Neuron (in vitro differentiated cells): ENCODE measurements around the gene PRUNE2.

ENCODE experiments used
- H2AFZ ChIP-seq: one replicate; pipeline ENCODE4 v1.6.1; 2013; ENCODE audit warnings: low read depth, mild to moderate bottlenecking, inconsistent platforms, low read length, moderate library complexity
- H3K27me3 ChIP-seq: one replicate; pipeline ENCODE4 v1.6.1; 2013; ENCODE audit warnings: low read length; ENCODE audit not compliant: insufficient read depth
- H3K36me3 ChIP-seq: one replicate; pipeline ENCODE4 v1.6.1; 2013; ENCODE audit warnings: low read length; ENCODE audit not compliant: insufficient read depth
- H3K4me1 ChIP-seq: one replicate; pipeline ENCODE4 v1.6.1; 2013; ENCODE audit warnings: low read length; ENCODE audit not compliant: insufficient read depth
- H3K4me3 ChIP-seq: 2 replicates; pipeline ENCODE4 v1.5.1; 2013; ENCODE audit warnings: mild to moderate bottlenecking, low read length, moderate library complexity
- H3K9me3 ChIP-seq: one replicate; pipeline ENCODE4 v1.6.1; 2013; ENCODE audit warnings: low read length

The PRUNE2 gene

DNA sequence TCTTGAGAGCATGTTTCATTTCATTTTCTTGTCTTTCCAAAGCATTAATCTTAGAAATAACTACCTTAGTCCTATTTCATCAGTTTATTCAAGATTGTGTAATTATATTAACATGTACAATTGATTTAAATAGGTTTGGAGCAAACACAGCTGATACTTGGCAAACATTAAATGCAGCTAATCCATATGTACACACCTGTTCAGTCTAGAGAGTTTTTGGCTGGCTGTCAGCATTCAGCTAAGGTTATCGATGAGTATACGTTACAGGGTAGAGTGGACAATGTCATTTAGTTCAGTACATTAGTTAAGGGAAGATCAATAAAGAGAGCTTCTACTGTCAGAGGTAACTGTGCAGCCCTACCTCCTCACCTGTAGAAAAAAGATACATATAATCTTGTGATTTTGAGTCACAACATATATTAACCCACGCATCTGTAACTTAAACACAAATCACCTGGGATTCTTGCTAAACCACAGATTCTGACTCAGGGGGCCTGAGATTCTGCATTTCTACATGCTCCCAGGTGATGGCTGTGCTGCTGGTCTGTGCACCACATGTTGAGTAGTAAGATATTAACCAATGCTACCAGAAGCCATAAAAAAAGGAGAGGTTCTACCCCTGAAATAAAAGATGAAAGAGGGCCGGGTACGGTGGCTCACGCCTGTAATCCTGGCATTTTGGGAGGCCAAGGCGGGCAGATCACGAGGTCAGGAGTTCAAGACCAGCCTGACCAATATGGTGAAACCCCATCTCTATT is 175.8 kb downstream of the PRUNE2 start:
- H3K9me3 ChIP-seq: no peaks in the 10 kb centered on the region
- no peaks in the 10 kb centered on the region for H3K27me3 ChIP-seq

DNA sequence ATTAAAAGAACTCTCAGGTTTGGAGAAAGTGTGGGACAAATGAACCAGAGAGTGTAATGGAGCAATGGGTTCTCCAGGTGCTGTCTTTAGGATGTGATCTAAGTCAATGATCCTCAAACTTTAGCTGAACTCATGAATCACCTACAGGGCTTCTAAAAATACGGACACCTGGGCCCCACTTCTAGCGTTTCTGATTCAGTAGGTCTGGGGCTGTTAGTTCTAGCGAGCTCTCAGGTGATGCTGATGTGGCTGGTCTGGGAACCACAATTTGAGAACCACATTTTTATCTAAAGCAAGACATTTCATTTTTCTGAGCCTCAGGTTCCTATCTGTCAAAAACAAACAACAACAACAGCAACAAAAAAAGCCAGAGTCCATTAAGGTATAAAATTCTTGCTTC is 176.8 kb downstream of the PRUNE2 start:
- H2AFZ ChIP-seq: no peak overlapping the region
- no peaks in the 10 kb centered on the region for H3K27me3 ChIP-seq
- H3K9me3 ChIP-seq: no peaks in the 10 kb centered on the region
- no peak overlapping the region for H3K4me3 ChIP-seq
- no peaks in the 10 kb centered on the region for H3K36me3 ChIP-seq
- H3K4me1 ChIP-seq: no peaks in the 10 kb centered on the region

More for the DNA sequence above, 175.8 kb downstream of the PRUNE2 start:
- H3K36me3 ChIP-seq: no peaks in the 10 kb centered on the region
- no peak overlapping the region for H2AFZ ChIP-seq
- no peak overlapping the region for H3K4me3 ChIP-seq
- H3K4me1 ChIP-seq: no peaks in the 10 kb centered on the region

GRCh38 chr9:76725885-76726284 is 180.0 kb downstream of the PRUNE2 start:
- Histone ChIP-seq H2AFZ (no peak overlapping the region), H3K4me3 (no peak overlapping the region), H3K9me3 (no peaks in the 10 kb centered on the region), H3K4me1 (no peaks in the 10 kb centered on the region), H3K36me3 (no peaks in the 10 kb centered on the region), H3K27me3 (no peaks in the 10 kb centered on the region)

DNA sequence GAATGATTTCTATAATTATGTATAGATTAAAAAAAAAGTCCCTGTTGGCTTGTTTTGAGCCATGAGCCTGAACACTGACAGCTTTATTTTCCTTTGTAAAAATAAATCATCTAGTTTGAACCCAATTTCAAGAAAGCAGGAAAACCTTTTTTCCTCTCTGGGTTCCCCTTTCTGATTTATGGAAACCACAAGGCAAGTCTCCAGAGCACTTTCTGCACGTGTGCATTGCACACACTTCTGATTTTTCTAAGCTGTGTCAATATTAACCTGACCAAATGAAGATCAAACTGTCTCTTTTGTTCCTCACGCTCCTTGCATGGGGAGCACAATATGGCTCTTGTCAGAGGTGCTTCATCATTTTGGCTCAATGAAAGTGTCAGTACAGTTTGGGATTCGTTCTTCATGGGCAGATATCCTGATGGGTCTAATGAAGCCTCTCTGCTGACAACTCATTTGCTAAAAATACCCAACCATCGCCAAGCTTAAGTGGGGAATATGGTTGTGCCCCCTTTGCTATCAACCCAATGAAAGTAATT is 180.8 kb downstream of the PRUNE2 start:
- Histone ChIP-seq H3K4me3 (no peak overlapping the region), H2AFZ (no peak overlapping the region), H3K36me3 (no peaks in the 10 kb centered on the region), H3K9me3 (no peaks in the 10 kb centered on the region), H3K4me1 (no peaks in the 10 kb centered on the region), H3K27me3 (no peaks in the 10 kb centered on the region)

GRCh38 chr9:76720245-76720644 is 185.7 kb downstream of the PRUNE2 start:
- Histone ChIP-seq H3K36me3 (no peaks in the 10 kb centered on the region), H3K4me1 (no peaks in the 10 kb centered on the region), H3K9me3 (no peaks in the 10 kb centered on the region), H3K27me3 (no peaks in the 10 kb centered on the region), H3K4me3 (no peak overlapping the region), H2AFZ (no peak overlapping the region)

DNA sequence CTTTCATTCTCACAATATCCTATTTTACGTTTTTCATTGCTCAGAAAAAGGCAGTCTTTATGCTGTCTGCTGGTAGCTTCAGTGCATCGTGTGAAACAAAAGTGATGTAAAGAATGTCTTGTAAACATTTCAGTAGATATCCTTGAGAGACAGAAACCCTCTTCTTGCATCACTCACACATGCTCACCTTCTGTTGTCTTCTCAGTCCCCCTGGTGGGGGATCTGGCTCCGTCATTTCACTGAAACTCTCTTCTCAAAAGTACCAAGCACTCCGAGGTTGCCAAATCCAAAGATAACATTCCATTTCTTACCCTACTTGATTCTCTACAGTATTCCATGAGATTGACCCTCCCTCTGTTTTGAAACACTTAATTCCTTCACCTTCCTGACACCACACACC is 187.7 kb downstream of the PRUNE2 start:
- Histone ChIP-seq H3K36me3 (no peaks in the 10 kb centered on the region), H2AFZ (no peak overlapping the region), H3K4me1 (no peaks in the 10 kb centered on the region), H3K4me3 (no peak overlapping the region), H3K27me3 (no peaks in the 10 kb centered on the region), H3K9me3 (no peaks in the 10 kb centered on the region)

GRCh38 chr9:76717613-76718012 is 188.3 kb downstream of the PRUNE2 start:
- H3K36me3 ChIP-seq: no peaks in the 10 kb centered on the region
- no peak overlapping the region for H2AFZ ChIP-seq
- H3K4me3 ChIP-seq: no peak overlapping the region
- H3K4me1 ChIP-seq: no peaks in the 10 kb centered on the region
- H3K27me3 ChIP-seq: no peaks in the 10 kb centered on the region
- H3K9me3 ChIP-seq: no peaks in the 10 kb centered on the region

- H2AFZ ChIP-seq: no peak overlapping the region
- no peaks in the 10 kb centered on the region for H3K27me3 ChIP-seq
- no peaks in the 10 kb centered on the region for H3K4me1 ChIP-seq
- no peaks in the 10 kb centered on the region for H3K36me3 ChIP-seq
- H3K4me3 ChIP-seq: no peak overlapping the region
- no peaks in the 10 kb centered on the region for H3K9me3 ChIP-seq
Observed at GRCh38 chr9:76717176-76717575, 188.7 kb downstream of the PRUNE2 start.

GRCh38 chr9:76716085-76716672 is 189.7 kb downstream of the PRUNE2 start:
- no peaks in the 10 kb centered on the region for H3K9me3 ChIP-seq
- H2AFZ ChIP-seq: no peak overlapping the region

GRCh38 chr9:76713381-76713780 is 192.5 kb downstream of the PRUNE2 start:
- Histone ChIP-seq H3K36me3 (no peaks in the 10 kb centered on the region), H3K4me1 (no peaks in the 10 kb centered on the region), H3K9me3 (no peaks in the 10 kb centered on the region), H3K4me3 (no peak overlapping the region), H2AFZ (no peak overlapping the region), H3K27me3 (no peaks in the 10 kb centered on the region)

More at GRCh38 chr9:76716085-76716672, 189.7 kb downstream of the PRUNE2 start:
- H3K36me3 ChIP-seq: no peaks in the 10 kb centered on the region
- H3K4me3 ChIP-seq: no peak overlapping the region
- H3K27me3 ChIP-seq: no peaks in the 10 kb centered on the region
- H3K4me1 ChIP-seq: no peaks in the 10 kb centered on the region

- Histone ChIP-seq H3K4me3 (no peak overlapping the region), H3K36me3 (no peaks in the 10 kb centered on the region), H3K4me1 (no peaks in the 10 kb centered on the region), H3K27me3 (no peaks in the 10 kb centered on the region), H3K9me3 (no peaks in the 10 kb centered on the region), H2AFZ (no peak overlapping the region)
Observed at GRCh38 chr9:76709020-76709419, 196.9 kb downstream of the PRUNE2 start.

DNA sequence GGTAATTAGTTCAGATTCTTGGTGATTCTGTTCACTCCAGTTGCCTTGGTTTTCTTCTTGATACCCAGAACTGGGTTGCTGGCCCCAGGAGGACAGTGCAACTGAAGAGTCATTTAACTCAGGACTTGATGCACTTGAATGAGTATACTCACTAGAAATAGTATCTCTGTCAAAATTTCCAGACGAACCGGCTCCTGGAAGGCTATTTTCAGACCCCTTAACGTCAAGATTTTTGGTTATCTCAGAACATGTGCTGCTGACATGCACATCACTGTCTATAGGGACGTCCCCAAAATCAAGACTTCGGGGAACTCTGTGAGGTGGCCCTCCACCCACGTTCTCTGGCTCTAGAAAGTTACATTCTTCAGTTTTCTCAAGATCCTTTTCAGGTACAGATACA is 198.4 kb downstream of the PRUNE2 start:
- Histone ChIP-seq H3K27me3 (no peaks in the 10 kb centered on the region), H3K4me1 (no peaks in the 10 kb centered on the region), H2AFZ (no peak overlapping the region), H3K4me3 (no peak overlapping the region), H3K36me3 (no peaks in the 10 kb centered on the region), H3K9me3 (no peaks in the 10 kb centered on the region)

DNA sequence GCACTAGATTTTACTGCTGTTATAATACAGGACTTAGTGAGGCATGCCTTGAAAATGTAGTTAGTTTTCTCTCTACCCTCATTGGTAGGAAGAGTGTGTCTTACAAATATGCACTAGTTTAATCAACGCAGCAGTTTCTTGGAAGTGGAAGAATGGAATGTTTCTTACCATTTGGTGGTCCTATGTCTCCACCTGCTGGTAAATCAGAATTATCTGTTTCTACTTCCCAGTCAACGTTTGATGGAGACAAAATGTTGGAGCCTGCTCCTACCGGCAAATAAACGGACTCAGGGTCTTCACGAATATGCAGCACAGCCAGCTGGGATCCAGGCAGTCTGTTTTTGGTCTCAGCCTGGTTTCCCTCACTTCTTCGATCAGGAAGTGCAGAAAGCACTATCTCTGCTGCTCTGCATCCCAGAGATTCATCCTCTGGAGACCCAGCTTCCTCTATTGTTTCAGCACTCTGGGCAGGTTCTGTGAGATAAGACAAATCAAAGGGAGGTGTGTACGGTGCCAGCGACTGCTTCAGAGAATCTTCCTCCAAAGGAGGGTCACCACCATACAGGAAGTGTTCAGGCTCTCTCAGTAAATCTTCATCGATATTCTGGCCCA is 201.2 kb downstream of the PRUNE2 start:
- H3K36me3 ChIP-seq: no peaks in the 10 kb centered on the region
- no peak overlapping the region for H3K4me3 ChIP-seq
- H3K9me3 ChIP-seq: no peaks in the 10 kb centered on the region

More for the DNA sequence above, 201.2 kb downstream of the PRUNE2 start:
- H3K27me3 ChIP-seq: no peaks in the 10 kb centered on the region
- peaks cover 9% of the 10 kb centered on the region for H3K4me1 ChIP-seq
- peak overlapping the region; percentile 20 for H2AFZ ChIP-seq
